UCSD-AML1 (cell line): ENCODE results near the gene ENDOU.
"Not testable (repeated sequence)": the region's sequence is repeated elsewhere in the genome, so short reads cannot be mapped to it uniquely, and the experiment has no call there.

Source experiments
- DNase-seq: peaks from one replicate; lab custom pipeline; 2025; ENCODE audit not compliant: unreplicated experiment; lab: John Stamatoyannopoulos, UW

The ENDOU gene

DNA sequence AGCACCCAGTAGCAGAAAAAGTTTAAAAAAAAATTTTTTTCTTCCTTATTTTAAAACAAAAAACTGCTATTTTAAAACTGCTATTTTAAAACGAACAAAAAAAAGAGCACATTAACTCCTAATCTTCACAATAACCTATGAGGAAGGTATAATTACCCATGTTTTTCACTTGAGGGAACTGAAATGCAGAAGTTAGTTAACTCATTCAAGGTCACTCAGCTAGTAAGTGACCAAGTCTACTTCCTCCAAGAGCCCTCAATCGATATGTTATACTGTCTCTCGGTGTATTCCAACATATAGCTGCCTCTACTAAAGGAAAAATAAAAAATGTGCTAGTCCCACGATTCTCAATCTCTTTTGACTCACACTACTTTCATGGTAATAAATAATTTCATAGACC, 27.2 kb downstream of the ENDOU start:
- no peak for DNase-seq

DNA sequence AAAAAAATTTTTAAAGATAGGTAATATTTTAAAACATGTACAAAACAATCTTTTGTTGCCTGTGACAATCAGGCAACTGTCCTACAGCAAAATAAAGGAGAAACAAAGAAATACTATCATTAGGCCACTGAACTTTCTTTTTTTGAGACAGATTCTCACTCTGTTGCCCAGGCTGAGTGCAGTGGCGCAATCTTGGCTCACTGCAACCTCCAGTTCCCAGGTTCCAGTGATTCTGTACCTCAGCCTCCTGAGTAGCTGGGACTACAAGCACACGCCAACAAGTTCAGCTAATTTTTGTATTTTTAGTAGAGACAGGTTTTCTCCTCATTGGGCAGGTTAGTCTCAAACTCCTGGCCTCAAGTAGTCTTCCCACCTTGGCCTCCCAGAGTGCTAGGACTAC, 36.1 kb downstream of the ENDOU start:
- DNase-seq: no peak

DNA sequence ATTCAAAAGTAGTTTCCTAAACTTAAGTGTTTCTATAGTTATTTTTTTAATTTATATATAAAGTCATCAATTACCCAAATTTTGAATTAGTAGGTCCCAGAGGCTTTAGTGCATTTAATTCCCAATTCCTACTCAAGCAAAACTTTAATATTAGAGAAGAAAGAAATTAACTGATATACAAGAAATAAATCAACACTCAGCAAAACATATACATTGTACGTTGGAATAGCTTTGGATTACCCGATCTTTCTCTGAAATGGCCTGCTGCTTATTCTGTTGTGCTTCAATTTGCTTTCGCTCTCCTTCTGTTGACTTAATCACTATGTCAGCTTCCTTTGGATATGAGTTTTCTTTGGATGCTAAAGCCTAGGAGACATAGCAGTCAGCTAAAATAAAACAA, 37.7 kb downstream of the ENDOU start:
- DNase-seq: no peak

DNA sequence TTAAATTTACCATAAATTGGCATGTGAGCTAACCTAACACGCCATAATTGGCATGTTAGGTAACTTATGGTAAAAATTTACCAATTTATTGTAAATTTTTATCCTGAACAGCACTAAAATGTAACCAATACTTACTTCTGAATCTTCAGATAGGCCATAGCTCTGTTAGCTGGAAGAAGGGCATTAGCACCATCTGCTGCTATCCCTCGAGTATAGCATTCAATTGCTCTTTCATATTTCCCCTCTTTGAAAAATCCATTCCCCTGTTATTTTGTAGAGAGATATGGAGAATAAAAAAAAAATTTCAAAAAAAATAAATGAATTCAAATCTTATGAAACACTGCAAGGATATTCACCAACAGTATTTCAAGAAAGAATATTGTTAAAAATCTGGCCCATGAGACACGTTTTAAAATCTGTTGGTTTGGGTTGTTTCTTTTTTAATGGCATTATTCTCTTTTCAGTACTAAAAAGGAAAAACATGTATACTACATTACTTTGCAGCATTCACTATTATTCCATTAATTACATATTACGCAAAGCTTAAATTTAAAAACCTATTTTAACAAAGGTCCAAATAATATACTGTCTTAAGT, 38.5 kb downstream of the ENDOU start:
- DNase-seq: no peak

DNA sequence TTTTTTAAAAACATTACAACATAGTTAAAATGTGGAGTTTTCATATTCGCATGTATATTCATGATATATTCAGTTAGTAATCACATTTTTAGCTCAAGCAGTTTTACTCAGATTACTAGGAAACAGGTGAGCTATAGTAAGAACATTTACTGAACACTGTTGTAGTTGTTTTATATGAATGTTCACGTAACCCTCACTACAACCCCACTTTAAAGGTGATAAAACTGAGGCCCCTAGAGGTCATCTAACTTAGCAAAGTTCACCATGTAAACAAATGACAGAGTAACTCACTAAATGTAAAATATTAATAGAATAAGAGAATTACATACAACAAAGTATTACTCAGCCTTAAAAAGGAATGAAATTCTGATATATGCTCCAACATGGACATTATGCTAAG, 45.5 kb downstream of the ENDOU start:
- DNase-seq: no peak

DNA sequence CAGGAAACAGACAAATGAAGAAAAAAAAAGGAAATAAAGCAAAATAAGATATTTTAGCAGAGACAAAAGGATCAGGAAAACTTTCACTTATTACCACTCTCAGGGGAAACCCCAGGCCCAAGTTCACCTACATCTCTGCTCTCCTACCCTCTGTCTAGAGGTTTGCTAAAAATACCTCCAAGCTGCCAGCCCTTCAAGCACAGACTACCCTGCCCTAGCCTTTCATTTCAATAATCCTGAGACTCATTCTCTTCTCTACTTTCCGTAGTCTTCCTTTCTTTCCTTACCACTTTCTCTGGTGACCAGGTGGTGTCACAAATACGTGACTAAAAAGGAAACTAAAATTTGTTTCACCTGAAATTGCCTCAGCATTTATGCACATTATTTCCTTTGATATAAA, 53.2 kb downstream of the ENDOU start:
- no peak for DNase-seq

DNA sequence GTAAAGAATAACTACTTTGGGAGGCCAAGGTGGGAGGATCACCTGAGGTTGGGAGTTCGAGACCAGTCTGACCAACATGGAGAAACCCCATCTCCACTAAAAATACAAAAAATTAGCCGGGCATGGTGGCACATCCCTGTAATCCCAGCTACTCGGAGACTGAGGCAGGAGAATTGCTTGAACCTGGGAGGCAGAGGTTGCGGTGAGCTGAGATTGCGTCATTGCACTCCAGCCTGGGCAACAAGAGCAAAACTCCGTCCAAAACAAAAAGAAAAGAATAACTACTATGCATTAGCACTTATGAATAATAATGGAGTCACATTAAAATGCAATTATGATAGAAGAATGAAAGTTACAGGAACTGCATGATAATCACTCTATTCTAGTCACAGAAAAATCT, 57.4 kb downstream of the ENDOU start:
- DNase-seq: not testable (repeated sequence)
